ENCODE measurements around the gene CACNA2D2.

The CACNA2D2 gene

DNA sequence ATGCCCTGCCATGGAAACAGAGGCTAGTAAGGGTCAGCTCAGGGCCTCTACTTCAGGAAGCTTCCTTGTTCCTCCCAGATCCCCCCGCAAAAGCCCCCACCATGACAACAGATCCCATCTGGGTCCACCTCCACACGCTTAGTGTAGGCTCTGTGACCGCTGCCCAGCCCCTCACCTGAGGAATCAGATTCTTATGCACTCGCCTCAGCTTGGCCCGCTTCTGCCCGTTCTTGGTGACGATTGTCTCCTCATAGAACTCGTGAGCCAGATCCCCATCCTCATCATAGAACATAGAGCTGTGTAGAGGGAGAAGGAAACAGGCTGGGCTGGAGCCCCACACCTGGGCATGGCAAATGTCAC, 177.3 kb downstream of the CACNA2D2 start:
- no peak overlapping the region for H3K9ac ChIP-seq
- no peak overlapping the region for H3K4me3 ChIP-seq (ENCODE audit: low read depth, low read length)
- H3K27ac ChIP-seq, result no peak overlapping the region
- H3K4me1 ChIP-seq, result peaks cover 21% of the 10 kb centered on the region
- H3K27me3 ChIP-seq (ENCODE audit: control insufficient read depth, insufficient read depth, low read length), result no peaks in the 10 kb centered on the region
- no peak overlapping the region for H3K4me2 ChIP-seq (ENCODE audit: low read length)
- TF ChIP-seq, protein P1, sequence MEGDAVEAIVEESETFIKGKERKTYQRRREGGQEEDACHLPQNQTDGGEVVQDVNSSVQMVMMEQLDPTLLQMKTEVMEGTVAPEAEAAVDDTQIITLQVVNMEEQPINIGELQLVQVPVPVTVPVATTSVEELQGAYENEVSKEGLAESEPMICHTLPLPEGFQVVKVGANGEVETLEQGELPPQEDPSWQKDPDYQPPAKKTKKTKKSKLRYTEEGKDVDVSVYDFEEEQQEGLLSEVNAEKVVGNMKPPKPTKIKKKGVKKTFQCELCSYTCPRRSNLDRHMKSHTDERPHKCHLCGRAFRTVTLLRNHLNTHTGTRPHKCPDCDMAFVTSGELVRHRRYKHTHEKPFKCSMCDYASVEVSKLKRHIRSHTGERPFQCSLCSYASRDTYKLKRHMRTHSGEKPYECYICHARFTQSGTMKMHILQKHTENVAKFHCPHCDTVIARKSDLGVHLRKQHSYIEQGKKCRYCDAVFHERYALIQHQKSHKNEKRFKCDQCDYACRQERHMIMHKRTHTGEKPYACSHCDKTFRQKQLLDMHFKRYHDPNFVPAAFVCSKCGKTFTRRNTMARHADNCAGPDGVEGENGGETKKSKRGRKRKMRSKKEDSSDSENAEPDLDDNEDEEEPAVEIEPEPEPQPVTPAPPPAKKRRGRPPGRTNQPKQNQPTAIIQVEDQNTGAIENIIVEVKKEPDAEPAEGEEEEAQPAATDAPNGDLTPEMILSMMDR (IDR thresholded peaks at IDR 0.05), result no peak
- H3K79me2 ChIP-seq, result peaks cover 12% of the 10 kb centered on the region
- no peaks in the 10 kb centered on the region for H3K36me3 ChIP-seq (ENCODE audit: control insufficient read depth, insufficient read depth, low read length)
- no peak overlapping the region for H2AFZ ChIP-seq
- H3K9me3 ChIP-seq (ENCODE audit: control insufficient read depth, low read length), result no peaks in the 10 kb centered on the region

DNA sequence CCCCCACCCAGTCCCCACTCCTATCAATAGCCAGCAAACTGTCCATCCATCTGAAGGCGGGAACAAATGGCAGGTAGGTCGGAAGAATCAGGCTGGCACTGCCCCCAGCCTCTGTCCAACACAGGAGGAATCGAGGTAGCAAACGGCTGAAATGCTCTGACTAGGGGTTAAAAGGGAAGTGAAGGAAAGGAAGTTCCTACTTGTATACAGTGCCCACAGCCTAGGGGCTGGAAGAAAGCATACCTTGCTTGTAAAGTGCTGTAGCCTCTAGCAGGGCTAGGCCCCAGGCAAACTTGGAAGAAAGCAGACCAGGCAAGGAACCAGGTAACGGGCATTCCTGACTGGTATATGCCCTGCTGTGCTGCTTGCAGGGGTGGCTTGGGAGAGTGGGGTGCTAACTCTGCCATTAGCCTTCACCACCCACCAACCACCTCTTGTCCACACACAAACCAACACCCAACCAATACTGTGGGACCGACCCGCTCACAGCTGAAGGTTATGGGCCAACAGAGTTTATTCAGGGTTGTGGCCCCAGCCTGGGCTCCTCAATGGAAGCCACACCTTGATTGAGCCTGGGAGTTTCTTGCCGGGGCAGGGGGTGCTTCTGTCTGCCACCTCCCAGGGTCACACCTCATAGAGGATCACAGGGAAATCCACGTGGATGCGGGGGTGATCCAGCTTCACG, 177.8 kb downstream of the CACNA2D2 start:
- H3K27ac ChIP-seq, result no peak overlapping the region

DNA sequence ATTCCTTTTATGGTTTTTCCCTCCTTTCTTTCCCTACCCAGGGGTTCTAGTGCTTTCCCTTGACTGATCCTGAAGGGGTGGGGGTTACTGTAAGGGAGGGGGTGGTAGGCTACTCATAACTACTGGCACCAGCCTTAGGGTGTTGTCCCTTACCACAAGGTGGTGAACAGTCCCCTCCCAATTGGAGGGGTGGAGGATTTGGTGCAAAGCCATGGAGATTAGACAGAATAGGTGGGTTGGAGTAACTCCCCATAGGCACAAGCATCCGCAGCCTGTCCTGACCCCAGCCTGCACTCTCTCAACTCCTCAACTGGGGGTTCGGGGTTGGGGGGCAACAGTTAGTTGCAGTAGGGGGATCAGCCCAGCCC, 178.3 kb downstream of the CACNA2D2 start:
- H3K4me1 ChIP-seq, result peaks cover 26% of the 10 kb centered on the region

More for the DNA sequence above, 177.8 kb downstream of the CACNA2D2 start:
- Histone ChIP-seq H3K4me2 (ENCODE audit: low read length) (no peak overlapping the region), H3K9me3 (ENCODE audit: control insufficient read depth, low read length) (no peaks in the 10 kb centered on the region), H2AFZ (no peak overlapping the region), H3K36me3 (ENCODE audit: control insufficient read depth, insufficient read depth, low read length) (no peaks in the 10 kb centered on the region), H3K9ac (no peak overlapping the region), H3K79me2 (peaks cover 12% of the 10 kb centered on the region), H3K27me3 (ENCODE audit: control insufficient read depth, insufficient read depth, low read length) (no peaks in the 10 kb centered on the region), H3K4me1 (peaks cover 21% of the 10 kb centered on the region), H3K4me3 (ENCODE audit: low read depth, low read length) (no peak overlapping the region)
- TF ChIP-seq, protein P1 (IDR thresholded peaks at IDR 0.05), result no peak

DNA sequence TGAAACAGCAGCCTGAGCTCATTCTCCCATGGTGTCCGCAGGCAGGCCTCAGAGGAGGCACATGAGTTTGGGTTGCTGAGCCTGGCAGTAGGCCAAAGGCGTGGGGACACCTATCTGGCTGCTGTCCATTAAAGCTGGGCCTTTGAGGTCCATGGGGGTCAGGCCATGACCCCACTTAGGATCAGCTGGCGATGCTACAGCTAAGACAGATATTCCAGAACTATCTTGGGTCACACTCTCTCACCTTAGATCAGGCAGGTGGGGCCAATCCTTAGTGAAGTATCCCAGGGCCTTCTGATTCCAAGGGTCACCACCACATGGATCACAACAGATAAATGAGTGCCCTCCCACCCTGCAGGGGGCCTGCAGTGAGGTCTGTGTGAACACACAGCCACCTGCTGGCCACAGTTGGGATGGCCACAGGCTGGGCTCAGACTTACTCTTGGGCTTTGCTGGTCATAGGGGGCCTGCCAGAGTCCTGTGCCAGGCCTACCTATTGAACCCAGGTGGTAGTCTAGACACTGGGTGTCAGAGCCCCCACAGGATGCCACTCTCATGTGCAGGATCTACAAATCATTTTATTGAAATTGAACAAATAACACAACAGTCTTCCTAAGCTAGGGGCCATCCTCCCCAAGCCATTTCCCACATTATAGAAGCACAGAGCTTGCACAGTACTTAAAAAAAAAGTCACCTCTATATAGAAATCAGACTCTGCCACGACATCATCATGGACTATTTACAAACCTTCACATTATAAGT, 178.9 kb downstream of the CACNA2D2 start:
- Histone ChIP-seq H3K27me3 (ENCODE audit: control insufficient read depth, insufficient read depth, low read length) (no peaks in the 10 kb centered on the region), H3K4me2 (ENCODE audit: low read length) (peak overlapping the region; percentile 17), H3K9ac (no peak overlapping the region), H3K4me1 (peaks cover 26% of the 10 kb centered on the region), H3K4me3 (ENCODE audit: low read depth, low read length) (no peak overlapping the region), H3K9me3 (ENCODE audit: control insufficient read depth, low read length) (no peaks in the 10 kb centered on the region), H3K27ac (peak overlapping the region; percentile 88), H3K79me2 (peaks cover 12% of the 10 kb centered on the region), H3K36me3 (ENCODE audit: control insufficient read depth, insufficient read depth, low read length) (no peaks in the 10 kb centered on the region), H2AFZ (no peak overlapping the region)
- TF ChIP-seq, protein P1 (IDR thresholded peaks at IDR 0.05), result peak; percentile 89

More for the DNA sequence above, 178.3 kb downstream of the CACNA2D2 start:
- H3K4me3 ChIP-seq (ENCODE audit: low read depth, low read length), result no peak overlapping the region
- H3K27ac ChIP-seq, result no peak overlapping the region
- H3K79me2 ChIP-seq, result peaks cover 12% of the 10 kb centered on the region
- TF ChIP-seq, protein P1 (IDR thresholded peaks at IDR 0.05), result no peak
- H3K36me3 ChIP-seq (ENCODE audit: control insufficient read depth, insufficient read depth, low read length), result no peaks in the 10 kb centered on the region
- H3K27me3 ChIP-seq (ENCODE audit: control insufficient read depth, insufficient read depth, low read length), result no peaks in the 10 kb centered on the region
- H2AFZ ChIP-seq, result no peak overlapping the region
- H3K9me3 ChIP-seq (ENCODE audit: control insufficient read depth, low read length), result no peaks in the 10 kb centered on the region
- H3K4me2 ChIP-seq (ENCODE audit: low read length), result no peak overlapping the region
- no peak overlapping the region for H3K9ac ChIP-seq

Data from parathyroid adenoma (tissue), 2 donors.